Posterior vena cava (tissue), 2 donors: Measurements from ENCODE around the gene RPS6KA2. TPM values are rescaled to one million over a fixed set of nuclear protein-coding genes. Genes with fewer than 3 reads are reported as not detected.
A peak's percentile ranks its signal among the peaks of the same experiment; 100 is the strongest.
"Not testable (repeated sequence)": the region's sequence is repeated elsewhere in the genome, so short reads cannot be mapped to it uniquely, and the experiment has no call there.

Experiments
- DNase-seq: peaks from one replicate; pipeline ENCODE4 v3.0.0-alpha.2; 2020; ENCODE audit warnings: low spot score
- intact Hi-C, 2 donors: fragments of 100-400 bp; cut with DNase I; formaldehyde crosslinking; loops; one replicate each; pipeline versions ENCODE4 v1.14.1 to v1.14.2; 2022 to 2023
- total RNA-seq, 2 donors: library from RNA; stranded (reverse); fragmentation: NEBNext Ultra II Directional; extraction: Animal tissue kit (Norgen Biotek cat#: 25700); gene quantifications; one replicate each; pipeline ENCODE4 v1.2.1, GENCODE V29; 2021
- donor health status: DM: yes; HTN: yes; CAD: no.
- donor health status: DM: yes; HTN: yes; CAD: no.

Gene RPS6KA2
- total RNA-seq, 2 donors from 2014 or later, result 34.0 to 43.4 TPM

GRCh38 chr6:166586424-166587156 is 40.5 kb downstream of the RPS6KA2 start, which contains the start of gene RAMACL:
TSS of gene RAMACL (minus strand) at chr6:166586678. CDS start at chr6:166586477, 201 bp downstream.
- intact Hi-C loops, result no loop called here
- no peak for DNase-seq

GRCh38 chr6:166584853-166585429 is 42.1 kb downstream of the RPS6KA2 start:
- DNase-seq, result no peak
- intact Hi-C loops, result no loop called here

DNA sequence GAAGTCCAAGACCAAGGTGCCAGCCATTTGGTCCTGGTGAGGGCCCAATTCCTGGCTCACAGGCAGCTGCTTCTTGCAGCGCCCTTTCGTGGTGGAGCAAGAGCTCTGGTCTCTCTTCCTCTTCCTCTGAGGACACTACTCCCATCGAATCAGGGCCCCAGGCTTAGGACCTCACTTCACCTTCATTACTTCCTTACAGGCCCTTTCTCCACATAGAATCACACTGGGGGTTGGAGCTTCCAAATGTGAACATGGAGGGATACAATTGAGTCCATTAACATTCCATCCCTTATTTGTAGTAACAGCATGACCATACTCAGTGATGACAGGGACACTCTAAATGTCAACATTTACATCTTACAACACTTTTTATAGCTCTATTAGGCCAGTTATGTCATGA is 42.9 kb downstream of the RPS6KA2 start:
- intact Hi-C loops, result no loop called here
- no peak for DNase-seq

DNA sequence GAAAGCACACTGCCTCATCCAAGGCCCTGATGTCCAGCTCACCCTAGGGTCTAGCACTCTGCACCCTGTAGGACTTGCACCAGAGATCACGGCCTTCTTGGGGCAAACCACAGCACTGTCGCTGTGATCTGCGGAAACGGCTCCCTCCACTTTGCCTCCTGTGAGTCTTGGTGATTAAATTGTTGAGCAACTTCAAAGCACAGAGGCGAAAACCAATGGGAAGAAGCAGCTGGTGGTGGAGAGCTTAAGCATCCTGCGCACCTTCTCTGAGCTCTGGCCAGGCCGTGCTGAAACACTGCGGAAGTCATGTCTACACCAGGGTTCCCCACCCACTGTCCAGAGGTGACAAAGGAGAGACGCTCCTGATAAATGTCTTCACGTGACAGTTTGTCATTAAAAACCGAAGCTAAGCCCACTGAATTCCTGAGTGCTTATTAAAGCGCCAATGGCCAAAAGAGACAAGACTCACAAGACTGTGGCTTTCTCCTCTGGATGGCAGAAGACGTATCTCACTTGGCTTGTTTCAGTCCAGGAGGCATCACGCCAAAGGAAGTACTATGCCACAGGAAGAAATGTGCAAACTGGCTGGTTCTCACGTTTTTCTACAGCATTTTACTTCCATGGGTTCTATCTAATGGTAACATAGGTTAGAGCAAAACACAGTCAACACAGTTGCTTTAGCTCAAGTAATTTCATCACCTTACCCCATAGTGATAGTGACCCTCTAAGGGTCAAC is 43.7 kb downstream of the RPS6KA2 start:
- intact Hi-C loops, result no loop called here
- DNase-seq, result no peak

- no peak for DNase-seq
- intact Hi-C loops, result no loop called here
These were observed 44.8 kb downstream of the RPS6KA2 start for GRCh38 chr6:166582258-166582657.

DNA sequence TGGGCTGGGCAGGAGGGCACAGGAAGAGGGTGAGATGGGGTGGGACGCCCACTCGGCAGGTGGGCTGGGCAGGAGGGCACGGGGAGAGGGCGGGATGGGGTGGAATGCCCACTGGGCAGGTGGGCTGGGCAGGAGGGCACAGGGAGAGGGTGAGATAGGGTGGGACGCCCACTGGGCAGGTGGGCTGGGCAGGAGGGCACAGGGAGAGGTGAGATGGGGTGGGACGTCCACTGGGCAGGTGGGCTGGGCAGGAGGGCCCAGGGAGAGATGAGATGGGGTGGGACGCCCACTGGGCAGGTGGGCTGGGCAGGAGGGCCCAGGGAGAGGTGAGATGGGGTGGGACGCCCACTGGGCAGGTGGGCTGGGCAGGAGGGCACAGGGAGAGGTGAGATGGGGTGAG is 45.2 kb downstream of the RPS6KA2 start:
- DNase-seq, result peak; percentile 49
- intact Hi-C loops, result not testable (repeated sequence)

GRCh38 chr6:166581091-166581511 is 46.0 kb downstream of the RPS6KA2 start:
- intact Hi-C loops, result no loop called here
- DNase-seq, result peak; percentile 54

- peak; percentile 34 for DNase-seq
- intact Hi-C loops, result no loop called here
These were observed 46.7 kb downstream of the RPS6KA2 start for GRCh38 chr6:166580076-166581050.

DNA sequence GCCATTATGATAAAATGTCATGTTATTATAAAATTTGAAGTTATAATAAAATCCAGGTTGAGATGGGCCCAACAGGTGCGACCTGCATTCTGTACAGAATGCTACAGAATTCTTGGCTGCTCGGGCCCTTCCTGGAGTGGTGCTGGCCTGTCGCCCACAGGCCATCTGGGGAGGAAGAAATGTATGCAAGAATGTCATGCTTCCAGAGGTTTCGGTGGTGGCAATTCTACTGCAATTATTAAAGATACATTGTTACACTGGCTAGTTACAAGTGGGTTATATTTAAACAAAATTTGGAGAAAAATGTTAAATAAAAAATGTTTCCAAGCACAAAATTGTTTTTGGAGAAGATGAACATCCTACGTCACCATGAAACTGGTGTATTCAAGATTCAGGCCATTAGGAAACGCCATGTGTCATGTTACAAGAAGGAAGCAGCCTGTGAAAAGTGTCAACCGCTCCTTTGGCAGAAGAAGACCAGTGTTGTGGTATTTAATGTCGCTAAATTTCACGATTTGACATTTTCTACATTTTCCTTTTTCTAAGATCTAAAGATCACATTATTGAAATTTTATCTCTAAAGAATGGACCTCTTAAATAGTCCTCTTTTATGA is 47.7 kb downstream of the RPS6KA2 start:
- no peak for DNase-seq

DNA sequence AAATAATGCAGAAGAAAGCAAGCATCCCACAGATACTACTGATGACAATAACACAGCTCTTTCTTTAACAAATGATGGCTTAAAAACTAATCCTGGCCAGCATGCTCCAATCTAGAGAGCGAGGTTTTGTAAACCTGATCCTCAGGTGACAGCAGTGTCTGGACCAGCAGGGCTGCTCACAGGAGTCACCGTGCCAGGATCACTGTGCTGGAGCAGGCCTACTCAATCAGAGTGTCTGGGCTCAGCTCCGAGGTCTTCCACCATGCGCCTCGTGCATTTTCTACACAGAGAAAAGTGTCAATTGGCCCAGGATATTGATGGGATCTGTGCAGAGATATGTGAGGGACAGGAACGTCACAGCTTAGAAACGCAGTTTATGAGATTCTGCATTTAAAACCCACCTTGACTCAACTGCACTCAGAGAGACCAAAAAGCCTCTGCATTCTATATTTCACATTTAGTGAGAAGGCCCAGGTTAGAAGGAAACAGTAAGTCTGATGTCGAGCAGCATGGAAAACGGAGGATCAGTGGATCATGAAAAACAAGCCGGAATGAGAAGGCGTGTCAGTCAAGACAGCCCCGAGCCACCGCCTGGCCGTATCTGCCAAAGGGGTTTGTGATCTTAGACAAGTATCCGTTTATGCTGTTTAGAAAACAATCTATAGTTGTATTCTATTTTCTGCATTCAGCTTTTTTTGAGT is 48.4 kb downstream of the RPS6KA2 start:
- peak; percentile 57 for DNase-seq
- intact Hi-C loops, result no loop called here

More for the DNA sequence above, 47.7 kb downstream of the RPS6KA2 start:
- intact Hi-C loops, result no loop called here

DNA sequence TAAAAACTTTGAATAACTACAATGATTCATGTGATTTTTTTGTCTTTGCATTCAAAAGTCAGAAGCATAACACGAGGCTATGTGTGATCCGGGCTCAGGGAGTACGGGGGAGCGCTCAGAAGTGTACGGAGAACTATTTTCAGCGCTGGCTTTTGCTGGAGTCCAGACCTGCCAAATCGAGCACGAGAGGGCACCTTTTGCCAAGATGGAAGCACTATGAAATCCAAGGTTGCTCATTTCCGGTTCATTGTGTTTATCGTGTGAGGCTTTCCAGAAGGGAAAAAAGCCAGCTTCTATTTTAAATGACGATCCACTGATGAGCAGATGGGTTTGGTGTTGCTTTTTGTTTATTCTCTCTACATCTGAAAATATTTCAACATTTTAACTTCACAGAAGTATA is 51.8 kb downstream of the RPS6KA2 start:
- intact Hi-C loops, result no loop called here
- peak; percentile 72 for DNase-seq

DNA sequence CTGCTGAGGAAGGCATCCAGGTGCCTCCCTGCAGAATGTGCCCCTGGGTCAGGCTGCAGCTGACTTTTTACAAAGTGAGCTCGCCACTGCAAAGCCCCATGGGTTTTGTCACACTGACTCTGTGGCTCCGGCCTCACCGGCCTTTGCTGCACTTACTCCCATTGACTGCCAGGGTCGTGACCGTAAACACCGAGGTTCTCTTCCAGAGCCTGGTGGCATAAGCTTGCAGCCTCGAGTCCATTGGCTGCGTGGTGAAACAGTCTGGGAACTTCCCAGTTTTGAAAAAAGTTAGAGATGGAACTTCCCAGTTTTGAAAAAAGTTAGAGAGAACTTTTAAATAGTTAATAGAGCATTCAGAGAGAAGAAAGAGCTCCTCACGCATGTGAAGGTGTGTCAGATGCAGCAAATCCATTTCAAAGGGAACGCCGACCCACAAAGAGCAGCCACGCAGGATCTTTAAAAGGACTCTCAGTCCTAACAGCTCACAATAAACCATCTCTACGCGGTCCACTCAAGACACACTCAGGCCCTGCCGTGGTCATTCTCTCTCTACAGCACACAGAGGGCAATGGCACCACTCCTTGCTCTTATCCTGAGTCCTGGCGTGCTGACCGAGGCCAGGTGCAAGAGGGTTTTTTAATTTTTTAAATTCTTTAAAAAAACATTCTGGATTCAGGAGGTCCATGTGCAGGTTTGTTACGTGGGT is 53.4 kb downstream of the RPS6KA2 start:
- DNase-seq, result peak; percentile 46
- intact Hi-C loops, result no loop called here

- intact Hi-C loops, result no loop called here
- peak; percentile 45 for DNase-seq
These were observed 54.4 kb downstream of the RPS6KA2 start for GRCh38 chr6:166572370-166573261.

DNA sequence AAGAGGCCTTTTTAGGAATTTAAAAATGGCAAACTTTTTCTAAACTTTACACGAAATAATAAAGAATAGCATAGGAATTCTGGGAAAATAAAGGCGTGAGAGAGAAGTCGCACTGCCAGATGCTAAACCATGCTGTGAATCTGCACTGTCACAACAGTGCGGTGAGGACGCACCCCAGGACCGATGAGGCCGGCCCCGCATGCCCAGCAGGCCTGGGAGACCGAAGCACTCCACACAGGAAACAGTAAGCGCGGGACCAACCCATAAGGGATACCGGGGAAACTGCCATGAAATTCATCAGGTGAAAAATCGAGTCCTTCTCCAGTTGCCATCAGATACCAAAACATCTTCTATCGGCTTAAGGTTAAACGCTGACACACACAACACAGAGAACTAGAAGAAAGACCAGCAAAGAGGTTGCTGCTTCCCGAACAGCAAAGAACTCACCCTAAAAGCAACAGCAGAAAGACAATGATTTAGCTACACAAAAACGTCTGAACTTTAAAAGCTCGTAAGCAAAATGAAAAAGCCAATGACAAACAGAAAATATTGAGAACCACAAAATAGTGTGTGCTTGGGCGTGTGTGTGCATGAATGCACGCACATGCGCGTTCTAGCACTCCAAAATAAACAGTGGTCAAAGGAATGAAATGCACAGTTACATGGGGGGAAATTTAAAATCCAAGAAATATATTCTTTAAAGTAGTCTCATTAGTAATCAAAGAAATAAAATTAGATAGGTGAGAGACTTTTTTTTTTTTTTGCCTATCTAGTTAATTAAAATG is 55.9 kb downstream of the RPS6KA2 start:
- DNase-seq, result no peak
- intact Hi-C loops, result no loop called here

GRCh38 chr6:166569206-166569605 is 57.8 kb downstream of the RPS6KA2 start:
- DNase-seq, result peak; percentile 72
- intact Hi-C loops, result loop anchor here in 1 of 2 donors (10.0 kb wide), 1 partner anchor 944 kb away; no protein-coding TSS in a partner anchor

GRCh38 chr6:166567813-166568212 is 59.2 kb downstream of the RPS6KA2 start:
- peak; percentile 75 for DNase-seq
- intact Hi-C loops, result loop anchor here in 1 of 2 donors (10.0 kb wide), 1 partner anchor 943 kb away; no protein-coding TSS in a partner anchor
